GM19463 (cell line): Measurements from ENCODE around the gene HYDIN.
A peak's percentile ranks its signal among the peaks of the same experiment; 100 is the strongest.
"Not testable (repeated sequence)": the region's sequence is repeated elsewhere in the genome, so short reads cannot be mapped to it uniquely, and the experiment has no call there.

ENCODE experiments used
- ATAC-seq: cut with Tn5 transposase; IDR thresholded peaks from one replicate; pipeline ENCODE4 v1.9.1; 2021; ENCODE audit warnings: mild to moderate bottlenecking, moderate library complexity; ENCODE audit not compliant: unreplicated experiment

HYDIN gene

GRCh38 chr16:70882311-70882710 is 348.2 kb downstream of the HYDIN start:
- ATAC-seq: not testable (repeated sequence)

- not testable (repeated sequence) for ATAC-seq
Measured at GRCh38 chr16:70877895-70878294, 352.6 kb downstream of the HYDIN start.

DNA sequence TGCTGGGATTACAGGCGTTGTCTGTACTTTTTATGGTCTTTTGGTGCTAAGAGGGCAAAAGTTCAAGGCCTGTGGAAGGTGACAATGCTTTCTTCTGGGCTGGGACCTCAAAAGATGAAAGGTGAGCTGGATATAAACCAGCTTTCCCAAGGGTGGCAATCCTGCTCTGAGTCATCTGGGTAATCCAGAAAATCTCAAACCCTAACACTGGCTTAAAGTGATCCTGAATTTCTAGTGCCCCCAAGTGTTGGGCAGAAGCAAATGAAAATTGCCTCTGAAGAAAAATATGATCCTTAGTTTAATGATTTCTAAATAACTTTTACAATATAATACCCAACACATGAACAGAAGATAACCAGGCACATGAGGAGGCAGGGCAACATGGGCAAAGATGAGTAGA is 354.1 kb downstream of the HYDIN start:
- not testable (repeated sequence) for ATAC-seq

DNA sequence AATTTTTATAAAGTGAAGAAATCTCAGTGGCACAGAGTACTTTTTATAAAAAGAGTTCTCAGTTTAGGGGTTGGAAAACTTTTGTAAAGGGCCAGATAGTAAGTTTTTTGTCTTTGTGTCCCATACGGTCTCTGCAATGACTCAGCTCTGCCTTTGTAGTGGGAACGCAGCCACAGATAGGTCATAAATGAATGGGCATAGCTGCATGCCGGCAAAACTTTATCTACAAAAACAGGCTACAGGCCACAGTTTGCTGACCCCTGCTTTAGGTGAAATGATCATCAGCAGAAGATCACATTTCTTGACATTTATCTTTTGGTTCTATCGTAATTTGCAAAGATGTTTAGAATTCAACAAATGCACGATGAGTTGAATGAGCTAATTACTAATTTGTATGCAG is 365.8 kb downstream of the HYDIN start:
- ATAC-seq: not testable (repeated sequence)

GRCh38 chr16:70861996-70862395 is 368.5 kb downstream of the HYDIN start:
- not testable (repeated sequence) for ATAC-seq

- ATAC-seq: not testable (repeated sequence)
Measured at GRCh38 chr16:70851299-70851698, 379.2 kb downstream of the HYDIN start.

GRCh38 chr16:70823498-70824118 is 406.9 kb downstream of the HYDIN start:
- ATAC-seq: not testable (repeated sequence)

GRCh38 chr16:70822734-70823133 is 407.8 kb downstream of the HYDIN start:
- ATAC-seq: not testable (repeated sequence)

- not testable (repeated sequence) for ATAC-seq
Measured at GRCh38 chr16:70818088-70818487, 412.4 kb downstream of the HYDIN start.

DNA sequence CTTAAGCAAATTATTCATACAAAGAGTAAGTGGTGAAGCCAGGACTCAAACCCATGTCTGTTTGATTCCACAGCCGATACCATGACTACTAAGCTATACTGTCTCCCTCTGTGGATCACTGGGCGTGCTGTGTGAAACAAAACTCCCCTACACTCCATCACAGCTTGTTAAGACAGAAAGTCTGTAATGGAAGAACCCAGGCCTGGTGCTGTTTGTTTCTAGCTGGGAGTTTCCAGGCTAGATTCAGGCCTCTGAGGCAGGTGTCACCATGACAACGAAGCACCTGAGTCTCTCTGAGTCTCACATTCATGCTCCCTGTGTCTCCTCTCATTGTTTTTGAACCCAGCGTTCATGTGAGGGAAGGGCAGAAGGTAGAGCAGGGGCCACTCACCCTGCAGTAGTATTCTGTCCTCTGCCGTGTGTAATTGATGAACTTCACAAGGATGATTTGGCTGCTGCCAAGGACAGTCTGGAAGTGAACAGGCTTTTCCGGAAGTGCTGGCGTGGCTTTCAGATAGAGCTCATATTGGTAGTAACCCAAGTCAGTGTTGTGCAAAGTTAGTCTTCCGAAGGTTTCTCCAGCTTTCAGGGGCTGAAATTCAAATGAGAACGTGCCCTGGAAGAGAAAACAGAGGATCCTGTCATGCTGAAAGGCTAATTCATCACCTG is 421.0 kb downstream of the HYDIN start:
- peak; percentile 78 for ATAC-seq

- ATAC-seq: no peak
Measured at GRCh38 chr16:70808371-70808770, 422.2 kb downstream of the HYDIN start.

DNA sequence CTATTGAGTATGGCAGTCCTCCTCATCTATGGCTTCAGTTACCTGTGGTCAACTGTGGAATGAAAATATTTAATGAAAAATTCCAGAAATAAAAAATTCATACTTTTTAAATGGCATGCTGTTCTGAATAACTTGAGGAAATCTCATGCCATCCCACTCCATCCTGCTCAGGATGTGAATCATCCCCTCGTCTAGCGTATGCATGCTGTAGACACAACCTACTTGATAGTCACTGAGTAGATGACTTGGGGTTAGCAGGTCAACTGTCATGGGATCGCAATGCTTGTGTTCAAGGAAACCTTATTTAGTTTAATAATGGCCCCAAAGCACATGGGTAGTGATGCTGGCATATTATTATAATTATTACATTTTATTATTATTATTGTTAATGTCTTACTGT is 424.7 kb downstream of the HYDIN start:
- no peak for ATAC-seq

DNA sequence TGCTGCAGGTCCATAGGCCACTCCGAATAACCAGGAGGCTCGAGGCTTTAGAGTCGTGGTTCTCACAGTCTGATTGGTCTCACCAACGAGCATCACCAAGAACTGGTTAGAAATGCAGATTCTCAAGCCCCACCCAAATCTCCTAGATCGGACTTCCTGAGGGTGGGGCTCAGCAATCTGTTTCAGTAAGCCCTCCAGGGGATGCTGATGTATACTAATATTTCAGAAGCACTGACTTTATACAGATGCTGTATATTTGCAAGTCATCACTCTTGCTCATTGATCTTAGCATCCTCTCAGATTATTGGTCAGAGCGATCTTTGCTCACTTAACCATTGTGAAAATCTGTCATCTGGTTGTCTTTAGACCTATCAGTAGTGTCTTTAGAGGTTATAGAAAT is 425.1 kb downstream of the HYDIN start:
- no peak for ATAC-seq

DNA sequence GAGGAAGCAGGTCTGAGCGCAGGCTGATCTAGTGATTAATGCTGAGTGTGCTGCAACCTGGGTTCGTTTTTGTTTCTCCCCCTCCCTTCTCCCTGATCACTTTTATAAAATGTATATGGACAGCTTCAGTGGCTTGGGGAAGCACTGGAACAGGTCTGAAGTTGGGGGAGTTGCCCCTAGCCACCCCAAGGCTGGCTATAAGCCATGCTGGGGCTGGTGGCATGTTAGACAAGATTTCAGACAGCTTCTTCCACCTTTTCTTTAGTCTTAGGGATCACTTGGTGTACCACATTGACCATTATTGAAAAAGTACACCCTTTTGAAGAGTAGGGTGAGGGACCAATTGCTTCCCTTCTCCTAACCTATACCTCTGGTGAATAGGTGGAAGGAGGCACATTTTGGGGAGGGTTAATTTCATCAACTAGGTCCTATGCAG is 425.8 kb downstream of the HYDIN start:
- ATAC-seq: no peak

DNA sequence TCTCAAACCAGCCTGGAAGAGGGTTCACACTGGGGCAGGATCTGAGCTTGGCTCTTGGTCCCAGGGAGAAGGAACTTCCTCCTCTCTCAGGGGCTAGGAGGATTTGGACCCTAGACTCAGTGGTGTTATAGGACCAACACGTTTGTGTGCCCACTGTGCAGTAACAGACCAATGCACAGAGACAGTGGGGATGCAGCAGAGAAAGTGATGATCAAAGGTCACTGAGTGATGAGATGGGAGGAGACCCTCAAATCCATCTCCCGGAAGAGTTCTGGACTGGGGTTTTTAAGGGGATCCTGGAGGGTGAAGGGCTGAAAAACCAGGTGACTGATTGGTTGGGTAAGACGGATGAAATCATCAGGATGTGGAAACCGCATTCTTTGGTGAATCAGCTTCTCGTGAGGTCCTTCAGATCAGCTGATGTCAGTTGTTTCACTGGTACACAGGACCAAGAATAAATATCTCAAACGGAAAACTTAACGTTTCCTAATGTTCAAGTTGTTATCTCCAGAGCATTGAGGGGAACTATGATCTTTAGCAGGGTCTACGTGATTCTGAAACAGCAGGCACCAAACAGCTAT is 426.3 kb downstream of the HYDIN start:
- no peak for ATAC-seq

DNA sequence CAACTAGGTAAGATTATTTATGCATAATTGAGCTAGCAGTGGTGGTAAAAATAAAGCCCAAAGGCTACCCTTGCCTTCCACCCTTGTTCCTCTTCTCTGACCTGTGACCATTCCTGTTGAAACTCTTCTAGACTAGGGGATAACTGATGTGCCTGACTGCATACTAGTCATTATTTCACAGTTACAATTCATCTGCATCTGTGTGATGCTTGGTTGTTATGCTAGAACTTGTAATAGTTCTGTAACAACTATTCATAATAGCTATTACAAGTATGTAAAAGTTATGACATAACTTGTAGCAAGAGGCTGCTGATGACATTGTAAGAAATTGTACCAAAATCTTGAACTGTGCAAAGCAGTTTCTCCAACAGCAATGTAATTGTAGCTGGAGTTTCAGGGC is 427.2 kb downstream of the HYDIN start:
- ATAC-seq: no peak

DNA sequence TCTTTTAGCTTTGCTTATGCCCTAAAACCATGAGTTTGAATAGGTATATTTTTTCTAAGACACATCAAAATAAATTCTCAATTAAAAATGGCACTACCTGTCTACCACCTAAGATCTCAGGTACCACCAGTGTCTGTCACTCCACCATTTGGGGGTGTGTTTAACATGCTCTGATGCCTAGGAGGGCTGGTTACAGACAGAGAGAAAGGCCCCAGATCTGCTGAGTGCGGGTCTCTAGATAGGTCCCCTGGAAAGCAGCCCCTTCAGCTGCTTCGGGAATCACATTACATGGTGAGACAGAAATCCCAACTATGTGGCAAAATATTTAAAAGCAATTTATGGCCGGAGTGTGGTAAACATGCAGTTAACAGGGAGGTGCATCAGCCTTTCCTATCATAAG is 428.9 kb downstream of the HYDIN start:
- ATAC-seq: no peak

DNA sequence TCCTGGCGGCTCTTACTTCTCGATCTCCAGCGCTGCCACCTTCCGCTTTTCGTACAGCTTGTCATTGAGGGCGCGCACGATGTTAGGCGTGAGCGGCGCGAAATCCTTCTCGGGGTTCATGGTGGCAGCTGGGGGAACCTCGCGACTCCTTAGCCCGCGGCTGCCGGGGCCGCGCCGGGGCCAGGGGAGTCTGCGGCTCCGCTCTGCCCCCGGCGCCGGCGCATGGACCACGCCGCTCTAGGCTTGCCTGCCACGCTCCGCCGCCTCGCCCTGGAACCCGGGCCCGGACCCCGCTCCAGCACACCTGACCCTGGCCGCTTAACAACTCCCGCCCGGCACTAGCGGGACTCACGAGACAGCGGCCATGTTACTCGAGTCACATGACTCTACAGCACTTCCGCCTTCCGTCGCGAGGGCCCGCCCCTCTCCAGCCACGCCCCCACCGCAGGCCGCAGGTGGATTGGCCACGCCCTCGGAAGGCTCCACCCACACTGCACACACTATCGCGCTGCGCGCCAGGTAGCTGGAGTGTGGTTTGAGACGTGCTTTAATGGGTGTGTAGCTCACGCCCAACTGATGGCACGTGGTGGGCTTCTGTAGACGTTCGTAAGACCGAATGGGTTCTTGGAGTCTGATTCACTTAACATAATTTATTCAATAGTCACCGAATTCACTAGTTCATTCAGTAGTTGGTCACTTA is 429.6 kb downstream of the HYDIN start, which contains the start of gene VAC14:
TSS of gene VAC14 (minus strand) at position 378 of the 700 bp plus-strand sequence. CDS start at position 120, 258 bp downstream.
- ATAC-seq: peak; percentile 93

- no peak for ATAC-seq
Measured at GRCh38 chr16:70800311-70800710, 430.2 kb downstream of the HYDIN start.

GRCh38 chr16:70796301-70796700 is 434.2 kb downstream of the HYDIN start:
- ATAC-seq: no peak

GRCh38 chr16:70795296-70795912 is 435.1 kb downstream of the HYDIN start:
- ATAC-seq: no peak
